Osteocyte (in vitro differentiated cells): ENCODE data around the gene LAG3. TPM values are rescaled to one million over a fixed set of nuclear protein-coding genes. Genes with fewer than 3 reads are reported as not detected.
"Not testable (repeated sequence)": the region's sequence is repeated elsewhere in the genome, so short reads cannot be mapped to it uniquely, and the experiment has no call there.

ENCODE experiments used
- DNase-seq: peaks from one replicate; pipeline ENCODE4 v3.0.0; 2021; ENCODE audit warnings: mixed read lengths; ENCODE audit not compliant: unreplicated experiment; ENCODE audit errors: extremely low spot score
- H3K27ac Mint-ChIP-seq: one replicate; pipeline ENCODE4 v1.8.0; 2021; ENCODE audit warnings: mild to moderate bottlenecking, mixed read lengths; ENCODE audit not compliant: unreplicated experiment
- H3K27me3 Mint-ChIP-seq: one replicate; pipeline ENCODE4 v1.8.0; 2021; ENCODE audit warnings: mixed read lengths; ENCODE audit not compliant: unreplicated experiment
- H3K36me3 Mint-ChIP-seq: one replicate; pipeline ENCODE4 v1.8.0; 2021; ENCODE audit warnings: mixed read lengths; ENCODE audit not compliant: unreplicated experiment
- H3K4me1 Mint-ChIP-seq: one replicate; pipeline ENCODE4 v1.8.0; 2021; ENCODE audit warnings: mixed read lengths; ENCODE audit not compliant: unreplicated experiment
- H3K4me3 Mint-ChIP-seq: one replicate; pipeline ENCODE4 v1.8.0; 2021; ENCODE audit warnings: mild to moderate bottlenecking, moderate library complexity, mixed read lengths; ENCODE audit not compliant: unreplicated experiment
- H3K9me3 Mint-ChIP-seq: one replicate; pipeline ENCODE4 v1.8.0; 2021; ENCODE audit warnings: mixed read lengths; ENCODE audit not compliant: unreplicated experiment
- total RNA-seq: library from RNA; stranded (reverse); gene quantifications from 2 replicates; pipeline ENCODE4 v1.2.1, GENCODE V29; 2021
- TF ChIP-seq, protein P1 (sequence below): fragments of 200-600 bp; sonication (generic); IDR thresholded peaks from 2 replicates; pipeline ENCODE4 v1.5.0; 2021; ENCODE audit warnings: antibody characterized with exemption, mild to moderate bottlenecking, moderate library complexity

The LAG3 gene
- total RNA-seq, 1 donor from 2014 or later, result 2.5 TPM

DNA sequence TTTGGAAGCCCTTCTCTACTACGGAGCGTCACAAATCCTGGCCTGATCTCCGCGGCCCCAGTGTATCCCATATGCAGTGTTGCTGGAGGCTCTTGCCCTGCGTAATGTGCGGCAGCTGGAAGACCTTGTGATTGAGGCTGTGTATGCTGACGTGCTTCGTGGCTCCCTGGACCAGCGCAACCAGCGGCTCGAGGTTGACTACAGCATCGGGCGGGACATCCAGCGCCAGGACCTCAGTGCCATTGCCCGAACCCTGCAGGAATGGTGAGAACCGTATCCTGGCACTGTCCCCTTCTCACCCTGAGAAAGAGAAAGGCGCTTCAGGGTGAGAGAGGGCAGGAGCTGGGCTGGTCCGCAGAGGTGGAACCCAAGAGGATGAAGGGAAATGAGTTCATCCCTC lies 43.1 kb upstream of the LAG3 start:
- no peak for DNase-seq
- TF ChIP-seq, protein P1, sequence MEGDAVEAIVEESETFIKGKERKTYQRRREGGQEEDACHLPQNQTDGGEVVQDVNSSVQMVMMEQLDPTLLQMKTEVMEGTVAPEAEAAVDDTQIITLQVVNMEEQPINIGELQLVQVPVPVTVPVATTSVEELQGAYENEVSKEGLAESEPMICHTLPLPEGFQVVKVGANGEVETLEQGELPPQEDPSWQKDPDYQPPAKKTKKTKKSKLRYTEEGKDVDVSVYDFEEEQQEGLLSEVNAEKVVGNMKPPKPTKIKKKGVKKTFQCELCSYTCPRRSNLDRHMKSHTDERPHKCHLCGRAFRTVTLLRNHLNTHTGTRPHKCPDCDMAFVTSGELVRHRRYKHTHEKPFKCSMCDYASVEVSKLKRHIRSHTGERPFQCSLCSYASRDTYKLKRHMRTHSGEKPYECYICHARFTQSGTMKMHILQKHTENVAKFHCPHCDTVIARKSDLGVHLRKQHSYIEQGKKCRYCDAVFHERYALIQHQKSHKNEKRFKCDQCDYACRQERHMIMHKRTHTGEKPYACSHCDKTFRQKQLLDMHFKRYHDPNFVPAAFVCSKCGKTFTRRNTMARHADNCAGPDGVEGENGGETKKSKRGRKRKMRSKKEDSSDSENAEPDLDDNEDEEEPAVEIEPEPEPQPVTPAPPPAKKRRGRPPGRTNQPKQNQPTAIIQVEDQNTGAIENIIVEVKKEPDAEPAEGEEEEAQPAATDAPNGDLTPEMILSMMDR, result no peak
- no peak overlapping the region for H3K4me3 Mint-ChIP-seq
- no peaks in the 10 kb centered on the region for H3K9me3 Mint-ChIP-seq
- H3K36me3 Mint-ChIP-seq, result peaks cover 29% of the 10 kb centered on the region
- no peaks in the 10 kb centered on the region for H3K27me3 Mint-ChIP-seq
- no peak overlapping the region for H3K27ac Mint-ChIP-seq
- peaks cover 17% of the 10 kb centered on the region for H3K4me1 Mint-ChIP-seq

DNA sequence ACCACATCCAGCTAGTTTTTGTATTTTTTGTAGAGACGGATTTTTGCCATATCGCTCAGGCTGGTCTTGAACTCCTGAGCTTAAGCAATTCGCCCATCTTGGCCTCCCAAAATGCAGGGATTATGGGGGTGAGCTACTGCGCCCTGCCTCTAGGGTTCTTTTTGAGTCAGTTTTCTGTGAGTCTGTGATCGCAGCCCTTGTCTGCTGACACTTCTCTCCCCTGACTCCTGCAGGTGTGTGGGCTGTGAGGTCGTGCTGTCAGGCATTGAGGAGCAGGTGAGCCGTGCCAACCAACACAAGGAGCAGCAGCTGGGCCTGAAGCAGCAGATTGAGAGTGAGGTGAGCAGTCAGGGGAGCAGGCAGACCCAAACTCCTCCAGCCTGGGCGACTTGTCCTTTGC lies 42.2 kb upstream of the LAG3 start:
- Mint-ChIP-seq H3K27ac (no peak overlapping the region), H3K9me3 (no peaks in the 10 kb centered on the region), H3K36me3 (peaks cover 29% of the 10 kb centered on the region)

DNA sequence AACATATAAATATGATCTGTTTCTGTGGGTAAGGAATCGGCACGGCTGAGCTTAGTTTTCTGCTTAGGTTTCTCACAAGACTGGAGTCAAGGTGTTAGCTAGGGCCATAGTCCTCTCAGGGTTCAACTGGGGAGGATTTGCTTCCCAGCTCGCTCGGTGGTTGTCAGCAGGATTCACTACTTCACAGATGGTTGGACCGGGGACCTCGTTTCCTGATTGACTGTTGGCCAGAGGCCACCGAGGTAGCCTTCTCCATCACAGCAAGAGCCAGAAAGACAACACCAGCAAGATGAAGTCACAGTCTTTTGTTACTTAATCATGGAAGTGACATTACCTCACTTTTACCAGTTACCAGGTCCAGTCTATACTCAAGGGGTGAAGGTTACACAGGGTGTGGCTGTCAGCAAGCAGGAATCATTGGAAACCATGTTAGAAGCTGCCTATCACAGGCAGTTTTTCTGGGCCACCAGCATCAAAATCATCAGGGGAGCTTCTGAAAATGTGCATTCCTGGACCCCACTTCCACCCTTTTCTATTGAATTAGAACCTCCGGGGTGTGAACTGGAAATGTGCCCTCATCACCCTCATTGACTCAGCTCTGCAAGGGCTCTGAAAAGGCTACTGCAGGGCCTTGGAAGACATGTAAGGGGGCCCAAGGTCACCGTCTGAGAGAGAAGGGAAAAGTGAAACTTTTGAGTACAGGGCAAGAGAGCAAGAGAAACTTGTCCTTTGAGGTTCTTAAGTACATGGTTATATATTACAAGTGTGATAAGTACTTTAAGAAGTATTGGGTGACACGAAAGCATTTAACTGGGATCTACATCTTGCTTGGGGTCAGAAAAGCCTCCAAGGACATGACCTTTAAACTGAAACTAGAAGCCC lies 37.6 kb upstream of the LAG3 start:
- H3K27ac Mint-ChIP-seq, result peak overlapping the region; percentile 84
- H3K36me3 Mint-ChIP-seq, result peaks cover 18% of the 10 kb centered on the region
- H3K4me1 Mint-ChIP-seq, result peaks cover 13% of the 10 kb centered on the region

More for the DNA sequence above, 42.2 kb upstream of the LAG3 start:
- no peak overlapping the region for H3K4me3 Mint-ChIP-seq
- H3K27me3 Mint-ChIP-seq, result no peaks in the 10 kb centered on the region
- TF ChIP-seq, protein P1, result no peak
- H3K4me1 Mint-ChIP-seq, result peaks cover 11% of the 10 kb centered on the region
- no peak for DNase-seq

DNA sequence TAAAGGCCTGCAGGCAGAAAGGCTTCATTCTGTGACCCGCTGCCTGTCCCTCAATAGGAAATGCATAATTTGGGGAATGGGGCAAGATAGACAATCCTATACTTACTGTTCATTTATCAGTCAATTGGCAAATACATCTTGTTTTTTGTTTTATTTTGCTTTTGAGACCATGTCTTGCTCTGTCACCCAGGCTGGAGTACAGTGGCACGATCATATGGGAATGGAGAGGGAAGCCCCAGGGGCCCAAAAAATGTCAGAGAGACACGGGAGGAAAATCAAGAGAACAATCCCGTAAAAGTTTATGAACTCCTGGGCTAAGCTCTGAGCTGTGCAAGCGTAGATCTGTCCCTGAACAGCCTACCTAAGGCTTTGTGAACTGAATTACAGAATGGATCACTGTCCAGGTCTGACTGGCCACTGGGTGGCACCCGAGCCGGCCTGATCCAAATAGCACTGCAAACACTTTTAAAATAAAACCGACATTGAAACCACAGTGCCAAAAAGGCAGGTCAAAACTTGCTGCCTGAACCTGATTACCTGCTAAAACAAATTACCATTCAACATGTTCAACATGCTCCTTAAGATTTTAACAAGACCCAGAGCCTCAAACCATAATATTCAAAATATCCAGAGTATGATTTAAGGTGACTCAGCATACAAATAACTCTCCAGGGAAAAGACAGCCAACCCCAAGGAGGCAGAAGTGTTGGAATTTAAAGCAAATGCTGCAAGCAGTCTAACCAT lies 36.7 kb upstream of the LAG3 start:
- peaks cover 12% of the 10 kb centered on the region for H3K36me3 Mint-ChIP-seq
- H3K27ac Mint-ChIP-seq, result peak overlapping the region; percentile 84
- TF ChIP-seq, protein P1, result peak; percentile 80
- no peaks in the 10 kb centered on the region for H3K9me3 Mint-ChIP-seq
- peaks cover 13% of the 10 kb centered on the region for H3K4me1 Mint-ChIP-seq
- H3K4me3 Mint-ChIP-seq, result no peak overlapping the region
- no peaks in the 10 kb centered on the region for H3K27me3 Mint-ChIP-seq
- DNase-seq, result no peak

More for the DNA sequence above, 37.6 kb upstream of the LAG3 start:
- TF ChIP-seq, protein P1, result no peak
- no peak overlapping the region for H3K4me3 Mint-ChIP-seq
- no peak for DNase-seq
- no peaks in the 10 kb centered on the region for H3K27me3 Mint-ChIP-seq
- no peaks in the 10 kb centered on the region for H3K9me3 Mint-ChIP-seq

DNA sequence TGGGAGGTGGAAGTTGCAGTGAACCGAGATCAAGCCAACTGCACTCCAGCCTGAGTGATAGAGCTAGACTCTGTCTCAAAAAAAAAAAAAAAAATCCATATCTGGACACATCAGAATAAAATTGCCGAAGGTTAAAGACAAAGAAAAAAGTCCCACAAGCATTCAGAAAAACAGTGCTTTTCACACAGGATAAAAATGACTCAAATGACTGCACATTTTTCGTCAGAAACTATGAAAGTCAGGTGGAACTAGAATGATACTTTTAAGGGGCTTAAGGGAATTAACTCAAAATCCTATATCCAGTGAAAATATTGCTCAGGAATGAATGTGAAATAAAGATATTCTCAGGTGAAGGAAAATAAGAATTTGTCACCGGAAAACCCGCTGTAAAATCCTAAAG lies 35.6 kb upstream of the LAG3 start:
- Mint-ChIP-seq H3K27me3 (no peaks in the 10 kb centered on the region), H3K9me3 (no peaks in the 10 kb centered on the region), H3K27ac (no peak overlapping the region), H3K36me3 (peaks cover 6% of the 10 kb centered on the region), H3K4me1 (peaks cover 13% of the 10 kb centered on the region), H3K4me3 (no peak overlapping the region)
- TF ChIP-seq, protein P1, result no peak
- DNase-seq, result no peak

DNA sequence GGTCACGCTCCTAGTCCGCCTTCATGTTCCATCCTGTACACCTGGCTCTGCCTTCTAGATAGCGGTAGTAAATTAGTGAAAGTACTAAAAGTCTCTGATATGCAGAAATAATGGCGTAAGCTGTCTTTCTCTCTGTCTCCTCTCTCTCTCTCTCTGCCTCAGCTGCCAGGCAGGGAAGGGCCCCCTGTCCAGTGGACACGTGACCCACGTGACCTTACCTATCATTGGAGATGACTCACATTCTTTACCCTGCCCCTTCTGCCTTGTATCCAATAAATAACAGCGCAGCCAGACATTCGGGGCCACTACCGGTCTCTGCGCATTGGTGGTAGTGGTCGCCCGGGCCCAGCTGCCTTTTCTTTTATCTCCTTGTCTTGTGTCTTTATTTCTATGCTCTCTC lies 30.2 kb upstream of the LAG3 start:
- not testable (repeated sequence) for H3K4me1 Mint-ChIP-seq, H3K36me3 Mint-ChIP-seq, H3K9me3 Mint-ChIP-seq, H3K27ac Mint-ChIP-seq, DNase-seq, H3K27me3 Mint-ChIP-seq, H3K4me3 Mint-ChIP-seq
